Upper lobe of left lung (tissue), 6 donors: ENCODE data around the gene MACROD1. TPM values are rescaled to one million over a fixed set of nuclear protein-coding genes. Genes with fewer than 3 reads are reported as not detected.
"Not testable (repeated sequence)": the region's sequence is repeated elsewhere in the genome, so short reads cannot be mapped to it uniquely, and the experiment has no call there.

Experiments
- ATAC-seq, 2 donors: fragments of 200-7000 bp; cut with Tn5 transposase; one replicate each; pipeline ENCODE4 v1.9.1; 2022; ENCODE audit warnings: mild to moderate bottlenecking in 2 of 2, moderate library complexity in 2 of 2; ENCODE audit not compliant: low FRiP score in 2 of 2
- DNase-seq, 2 donors: peaks; one replicate each; pipeline ENCODE4 v3.0.0-alpha.2; 2019 to 2020
- H3K27ac ChIP-seq, 4 donors: fragments of 200-600 bp; sonication (generic); one replicate each; pipeline ENCODE4 v1.5.1; 2016 to 2019
- H3K27me3 ChIP-seq, 4 donors: fragments of 200-600 bp; sonication (generic); one replicate each; pipeline ENCODE4 v1.5.1; 2017 to 2019
- H3K36me3 ChIP-seq, 4 donors: fragments of 200-600 bp; sonication (generic); one replicate each; pipeline ENCODE4 v1.5.1; 2016 to 2019
- H3K4me1 ChIP-seq, 4 donors: fragments of 200-600 bp; sonication (generic); one replicate each; pipeline ENCODE4 v1.5.1; 2018 to 2019
- H3K4me3 ChIP-seq, 4 donors: fragments of 200-600 bp; sonication (generic); one replicate each; pipeline ENCODE4 v1.5.1; 2017 to 2019; ENCODE audit warnings: mild to moderate bottlenecking in 2 of 4, moderate library complexity in 1 of 4
- H3K9me3 ChIP-seq, 4 donors: fragments of 200-600 bp; sonication (generic); one replicate each; pipeline ENCODE4 v1.5.1; 2018 to 2019
- CTCF ChIP-seq, 6 experiments: fragments of 450-650 bp in 4 of 6; fragments of 200-600 bp in 2 of 6; sonication (generic) in 2 of 6; IDR thresholded peaks; one replicate each; pipeline ENCODE4 v1.5.1; 2016 to 2019; ENCODE audit warnings: antibody characterized with exemption in 6 of 6
- EP300 ChIP-seq, 4 donors: sonication (generic); formaldehyde crosslinking; IDR thresholded peaks; one replicate each; pipeline ENCODE4 v1.5.1; 2017; ENCODE audit warnings: antibody characterized with exemption in 4 of 4, control low read depth in 2 of 4
- POLR2A ChIP-seq, 4 donors: fragments of 450-650 bp; IDR thresholded peaks; one replicate each; pipeline ENCODE4 v1.5.1; 2016 to 2017; ENCODE audit warnings: antibody characterized with exemption in 4 of 4, mild to moderate bottlenecking in 2 of 4
- POLR2AphosphoS5 ChIP-seq, 2 donors: sonication (generic); formaldehyde crosslinking; IDR thresholded peaks; one replicate each; pipeline ENCODE4 v1.5.1; 2017; ENCODE audit warnings: antibody characterized with exemption in 2 of 2
- WGBS, 2 donors: methylation state at CpG; one replicate each; pipeline ENCODE4 v1.1.5; 2017 to 2018; 5-methylcytosine and 5-hydroxymethylcytosine counted together
- total RNA-seq, 6 donors: library from RNA; depleted of rRNA in 4 of 6; stranded (reverse); fragments of >200 nt in 4 of 6; gene quantifications; one replicate each; pipeline versions ENCODE4 v1.1.0 to v1.2.1, GENCODE V29; 2016 to 2021
- donor health status: DM: no; HTN: no; CAD: no; lungs with moderate emphysema.
- donor health status: DM: no; HTN: yes; CAD: no; lungs with severe emphysema.

Gene MACROD1
- total RNA-seq, 6 donors from 2014 or later, result 16.7 to 59.7 (median 33.5) TPM

GRCh38 chr11:63985812-63986155, 180.1 kb downstream of the MACROD1 start:
- Histone ChIP-seq H3K27me3 (no peaks in the 10 kb centered on the region), H3K27ac (peak overlapping the region; percentile 88 to 94 (median 92)), H3K36me3 (peaks cover 0 to 26% (median 19%) of the 10 kb centered on the region in 4 donors), H3K9me3 (no peaks in the 10 kb centered on the region), H3K4me3 (peak overlapping the region; percentile 71 to 100 (median 92)), H3K4me1 (peaks cover 18 to 27% (median 20%) of the 10 kb centered on the region in 4 donors)
- ATAC-seq (peak; percentile 60 to 66), DNase-seq (peak; percentile 61 to 92)
- WGBS, 2 donors, result 0 to 2% methylated on average over 12 to 18 of the region's 18 CpGs
- TF ChIP-seq CTCF (IDR thresholded peaks at IDR 0.05) (no peak), POLR2A (IDR thresholded peaks at IDR 0.05) (no peak), POLR2AphosphoS5 (IDR thresholded peaks at IDR 0.05) (no peak), EP300 (IDR thresholded peaks at IDR 0.05) (no peak)

DNA sequence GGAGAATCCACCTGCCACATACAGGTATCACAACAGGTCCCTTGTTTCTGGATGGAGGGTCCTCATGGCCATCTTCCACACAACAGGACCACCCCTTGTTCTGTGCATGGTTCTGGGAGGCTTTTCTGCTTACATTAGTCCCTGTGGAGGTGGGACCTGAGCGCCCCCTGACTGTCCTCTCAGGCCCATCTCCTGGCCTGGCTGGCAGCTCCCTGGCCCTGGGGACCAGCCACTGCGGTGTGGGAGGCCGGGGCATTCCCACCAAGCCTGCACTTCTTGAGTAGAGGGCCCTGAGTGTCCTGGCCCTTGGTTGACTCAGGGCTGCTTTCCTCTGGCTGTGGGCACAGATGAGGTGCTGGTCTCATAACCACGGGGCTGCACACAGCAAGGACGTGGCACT, 186.5 kb downstream of the MACROD1 start:
- no peak overlapping the region for H3K27ac ChIP-seq
- 92 to 93% methylated on average over 3 to 5 of the region's 5 CpGs for WGBS, 2 donors
- H3K4me3 ChIP-seq, result no peak overlapping the region
- ATAC-seq, result no peak
- DNase-seq, result no peak
- H3K27me3 ChIP-seq, result no peaks in the 10 kb centered on the region
- H3K4me1 ChIP-seq, result peaks cover 15 to 23% (median 17%) of the 10 kb centered on the region in 4 donors
- H3K36me3 ChIP-seq, result peaks cover 0 to 22% (median 1%) of the 10 kb centered on the region in 4 donors
- H3K9me3 ChIP-seq, result no peaks in the 10 kb centered on the region
- TF ChIP-seq EP300 (IDR thresholded peaks at IDR 0.05), result no peak
- TF ChIP-seq POLR2A (IDR thresholded peaks at IDR 0.05), result no peak
- no peak for TF ChIP-seq POLR2AphosphoS5 (IDR thresholded peaks at IDR 0.05)
- TF ChIP-seq CTCF (IDR thresholded peaks at IDR 0.05), result no peak

GRCh38 chr11:63978551-63979239, 187.2 kb downstream of the MACROD1 start:
- H3K27me3 ChIP-seq, result no peaks in the 10 kb centered on the region
- H3K4me3 ChIP-seq, result no peak overlapping the region
- ATAC-seq (no peak), DNase-seq (no peak)
- H3K27ac ChIP-seq, result no peak overlapping the region
- peaks cover 15 to 28% (median 19%) of the 10 kb centered on the region in 4 donors for H3K4me1 ChIP-seq
- H3K9me3 ChIP-seq, result no peaks in the 10 kb centered on the region
- peaks cover 0 to 22% (median 1%) of the 10 kb centered on the region in 4 donors for H3K36me3 ChIP-seq
- 75 to 86% methylated on average over 9 to 10 of the region's 10 CpGs for WGBS, 2 donors
- TF ChIP-seq EP300 (IDR thresholded peaks at IDR 0.05), result no peak
- no peak for TF ChIP-seq POLR2AphosphoS5 (IDR thresholded peaks at IDR 0.05)
- TF ChIP-seq CTCF (IDR thresholded peaks at IDR 0.05), result no peak
- TF ChIP-seq POLR2A (IDR thresholded peaks at IDR 0.05), result no peak

DNA sequence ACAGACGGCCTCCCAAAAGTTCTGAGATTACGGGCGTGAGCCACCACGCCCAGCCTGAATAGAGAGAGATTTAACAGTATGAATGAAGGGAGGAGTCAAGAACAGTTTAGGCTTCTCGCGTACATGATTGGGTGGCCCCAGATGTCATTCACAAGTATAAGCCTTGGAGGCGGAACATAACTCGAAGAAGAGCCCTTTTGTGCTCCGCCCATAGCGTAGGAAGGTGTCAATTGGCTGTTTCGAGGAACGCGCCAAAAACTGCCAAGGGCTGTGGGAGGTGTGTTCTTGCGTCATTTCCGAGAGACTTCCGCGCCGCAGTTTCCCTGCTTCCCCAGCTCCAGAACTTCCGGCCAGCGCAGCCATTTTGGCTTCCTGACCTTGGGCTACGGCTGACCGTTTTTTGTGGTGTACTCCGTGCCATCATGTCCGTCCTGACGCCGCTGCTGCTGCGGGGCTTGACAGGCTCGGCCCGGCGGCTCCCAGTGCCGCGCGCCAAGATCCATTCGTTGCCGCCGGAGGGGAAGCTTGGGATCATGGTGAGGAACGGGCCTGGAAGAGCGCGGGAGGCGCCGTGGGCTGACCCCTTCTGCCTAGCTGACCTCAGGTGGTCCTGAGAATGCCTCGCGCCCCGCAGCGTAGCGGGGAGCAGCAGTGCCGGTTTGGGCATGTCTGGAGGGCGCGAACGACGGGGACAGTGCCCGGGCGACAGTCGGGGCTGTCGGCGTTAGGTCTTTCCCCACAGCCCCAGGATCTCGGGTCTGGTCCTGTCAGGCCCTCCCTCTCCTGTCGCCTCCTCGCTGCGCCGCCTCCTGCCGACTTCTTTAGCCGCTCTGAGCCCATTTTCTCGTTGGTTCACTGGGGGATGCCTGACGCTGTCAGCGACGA, 191.4 kb downstream of the MACROD1 start, which contains the start of gene COX8A:
COX8A (plus strand) TSS at position 362 of the 885 bp plus-strand sequence; CDS start at position 423, 61 bp downstream.
- peak; percentile 90 to 99 for DNase-seq
- ATAC-seq, result peak; percentile 98
- H3K4me3 ChIP-seq, result peak within 1 kb of the TSS; percentile 70 to 96 (median 82)
- peak within 1 kb of the TSS; percentile 94 to 99 (median 97) for H3K27ac ChIP-seq
- H3K4me1 ChIP-seq, result peaks cover 15 to 28% (median 20%) of the 10 kb centered on the region in 4 donors
- no peaks in the 10 kb centered on the region for H3K27me3 ChIP-seq
- H3K9me3 ChIP-seq, result no peaks in the 10 kb centered on the region
- H3K36me3 ChIP-seq, result peaks cover 0 to 22% (median 1%) of the 10 kb centered on the region in 4 donors
- WGBS, 2 donors, result 0 to 1% methylated on average over 37 to 56 of the region's 67 CpGs
- TF ChIP-seq POLR2A (IDR thresholded peaks at IDR 0.05) (peak in 3 of 4 donors; percentile 21 to 77 (median 53)), EP300 (IDR thresholded peaks at IDR 0.05) (peak in 1 of 4 donors; percentile 4), CTCF (IDR thresholded peaks at IDR 0.05) (peak in 2 of 6 experiments; percentile 8 to 18), POLR2AphosphoS5 (IDR thresholded peaks at IDR 0.05) (peak; percentile 84 to 94)

- not testable (repeated sequence) for H3K27ac ChIP-seq, DNase-seq, ATAC-seq, H3K27me3 ChIP-seq, H3K9me3 ChIP-seq
- WGBS, 2 donors, result 63 to 69% methylated on average over 18 of the region's 18 CpGs
- Histone ChIP-seq H3K36me3 (peaks cover 0 to 17% (median 1%) of the 10 kb centered on the region in 4 donors), H3K4me1 (peaks cover 15 to 28% (median 20%) of the 10 kb centered on the region in 4 donors), H3K4me3 (peak overlapping the region in 3 of 4 donors; percentile 72 to 96 (median 92))
Observed at GRCh38 chr11:63973912-63974258, 192.0 kb downstream of the MACROD1 start.
